NK-92 treated with Interleukin-12 subunit alpha and Interleukin-12 subunit beta, amount 100 ng/mL, for 24 hours (cell line): ENCODE measurements around the gene GUCY1A1.

Experiments
- DNase-seq: peaks from one replicate; lab custom pipeline; 2025; lab: John Stamatoyannopoulos, UW

The GUCY1A1 gene

GRCh38 chr4:155693015-155693663 is 26.5 kb downstream of the GUCY1A1 start:
- no peak for DNase-seq

GRCh38 chr4:155694100-155694785 is 27.6 kb downstream of the GUCY1A1 start:
- DNase-seq: no peak

GRCh38 chr4:155696226-155696625 is 29.6 kb downstream of the GUCY1A1 start:
- DNase-seq: no peak

- no peak for DNase-seq
Measured at GRCh38 chr4:155696726-155697125, 30.1 kb downstream of the GUCY1A1 start.

- no peak for DNase-seq
Measured at GRCh38 chr4:155701827-155702226, 35.2 kb downstream of the GUCY1A1 start.

DNA sequence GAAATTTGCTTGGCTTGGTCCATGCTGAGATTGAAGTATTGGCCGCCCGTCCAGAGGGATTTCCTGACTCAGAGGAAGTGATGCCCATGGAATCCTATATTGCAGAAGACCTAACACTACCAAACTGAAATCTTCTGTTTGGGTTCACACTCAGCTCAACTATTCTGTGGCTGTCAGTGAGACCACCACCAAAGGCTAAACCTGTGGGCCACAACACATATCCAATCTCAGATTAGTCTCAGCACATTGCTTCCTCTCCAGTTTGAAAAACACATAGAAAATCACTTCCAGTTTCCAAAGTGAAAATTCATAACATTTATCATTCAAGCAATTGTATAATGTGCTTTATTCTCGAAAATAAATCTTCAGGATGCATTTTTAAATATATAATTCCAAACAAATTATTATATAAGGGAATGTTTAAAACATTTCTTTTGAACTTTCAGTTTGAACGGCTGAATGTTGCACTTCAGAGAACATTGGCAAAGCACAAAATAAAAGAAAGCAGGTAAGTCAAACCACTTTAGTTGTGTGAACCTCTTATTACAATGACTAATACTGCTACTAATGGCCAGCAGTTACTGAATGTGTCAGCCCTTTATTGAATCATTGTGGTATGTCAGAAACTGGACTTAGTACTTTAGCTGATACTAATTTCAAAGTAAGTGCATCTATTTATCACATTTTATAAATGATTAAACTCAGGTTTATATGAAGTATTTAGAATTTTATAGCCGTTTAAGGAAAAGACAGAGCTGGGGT is 37.0 kb downstream of the GUCY1A1 start:
- no peak for DNase-seq

- DNase-seq: no peak
Measured at GRCh38 chr4:155704841-155705404, 38.3 kb downstream of the GUCY1A1 start.

DNA sequence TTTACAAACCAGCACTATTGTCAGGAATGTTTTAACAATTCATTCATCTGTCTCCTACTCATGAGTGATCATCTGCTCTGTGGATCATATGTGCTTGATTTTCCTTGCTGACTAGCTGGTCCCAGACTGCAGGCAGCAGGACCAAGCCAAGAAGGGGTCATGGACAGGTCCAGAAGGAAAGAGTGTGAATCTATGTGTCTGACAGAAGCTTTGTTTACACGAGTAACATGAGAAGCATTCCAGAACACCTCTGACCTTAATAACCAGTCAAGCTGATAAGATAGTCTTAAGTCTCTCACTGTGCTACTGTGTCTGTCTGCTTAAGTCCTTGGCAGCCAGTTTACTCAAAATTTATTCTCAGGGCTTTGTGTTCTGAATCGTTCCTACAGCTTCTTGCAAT is 39.0 kb downstream of the GUCY1A1 start:
- no peak for DNase-seq

- no peak for DNase-seq
Measured at GRCh38 chr4:155706147-155706546, 39.5 kb downstream of the GUCY1A1 start.

DNA sequence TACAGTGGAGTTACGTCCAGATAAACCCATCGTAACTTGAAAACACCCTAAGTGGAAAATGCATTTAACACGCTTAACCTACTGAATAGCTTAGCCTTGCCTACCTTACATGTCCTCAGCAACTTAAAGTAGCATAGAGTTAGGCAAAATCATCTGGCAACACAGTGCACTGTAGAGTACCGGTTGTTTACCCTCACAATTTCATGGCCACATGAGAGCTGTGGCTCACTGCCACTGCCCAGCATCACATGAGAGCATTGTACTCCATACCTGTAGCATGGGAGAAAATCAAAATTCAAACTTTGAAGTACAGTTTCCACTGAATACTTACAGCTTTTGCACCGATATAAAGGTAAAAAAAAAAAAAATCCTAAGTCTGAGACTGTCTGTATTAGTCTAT is 40.6 kb downstream of the GUCY1A1 start:
- no peak for DNase-seq

- DNase-seq: no peak
Measured at GRCh38 chr4:155708782-155709181, 42.1 kb downstream of the GUCY1A1 start.

- DNase-seq: no peak
Measured at GRCh38 chr4:155709918-155710317, 43.3 kb downstream of the GUCY1A1 start.

GRCh38 chr4:155711556-155711955 is 44.9 kb downstream of the GUCY1A1 start:
- no peak for DNase-seq

GRCh38 chr4:155712846-155713245 is 46.2 kb downstream of the GUCY1A1 start:
- no peak for DNase-seq

DNA sequence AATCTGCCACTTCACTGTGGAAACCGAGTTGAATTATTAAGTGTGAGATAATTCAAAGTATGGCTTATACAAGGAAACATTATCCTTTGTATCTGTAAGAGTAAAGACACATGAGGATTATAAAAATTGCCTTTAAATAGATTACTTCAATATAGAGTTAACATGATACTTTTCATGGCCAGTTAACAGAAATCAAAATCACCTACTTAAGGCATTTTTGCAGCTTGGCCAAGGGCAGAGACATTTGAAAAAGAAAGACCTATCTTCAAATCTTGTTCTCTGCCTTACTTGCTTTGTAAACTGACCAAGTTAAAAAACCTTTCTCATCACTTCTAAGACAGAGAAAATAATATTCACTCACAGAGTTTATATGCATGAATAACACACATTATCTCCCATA is 47.3 kb downstream of the GUCY1A1 start:
- no peak for DNase-seq

- DNase-seq: no peak
Measured at GRCh38 chr4:155722336-155722735, 55.7 kb downstream of the GUCY1A1 start.

DNA sequence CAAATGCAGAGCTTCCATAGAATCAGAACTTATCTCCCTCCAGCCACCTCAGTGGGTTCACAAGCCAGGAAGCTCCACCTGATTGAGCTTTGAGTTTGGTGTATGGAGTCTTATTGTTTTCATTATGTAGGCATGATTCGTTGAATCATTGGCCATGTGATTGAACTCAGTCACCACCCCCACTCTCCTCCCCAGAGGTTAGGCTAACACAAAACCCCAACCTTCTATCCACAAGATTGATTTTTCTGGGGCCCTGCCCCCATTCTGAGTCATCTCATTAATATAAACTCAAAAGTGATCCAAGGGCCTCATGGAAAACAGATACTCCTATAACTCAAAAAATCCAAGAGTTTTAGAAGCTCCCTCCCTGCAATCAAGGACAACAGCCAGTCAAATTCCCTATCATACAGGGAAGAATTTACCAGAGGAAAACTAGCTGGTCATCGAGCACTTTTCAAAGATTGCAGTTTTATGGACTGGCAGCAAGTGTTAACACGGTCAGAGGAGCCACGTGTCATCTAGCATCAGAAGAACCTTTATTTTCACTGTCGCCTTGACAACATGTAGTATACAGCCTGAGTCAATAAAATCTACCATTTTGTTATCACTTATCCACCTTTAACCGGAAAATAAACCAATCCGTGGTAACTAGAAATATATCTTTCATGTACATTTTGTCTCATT is 56.3 kb downstream of the GUCY1A1 start:
- DNase-seq: no peak

DNA sequence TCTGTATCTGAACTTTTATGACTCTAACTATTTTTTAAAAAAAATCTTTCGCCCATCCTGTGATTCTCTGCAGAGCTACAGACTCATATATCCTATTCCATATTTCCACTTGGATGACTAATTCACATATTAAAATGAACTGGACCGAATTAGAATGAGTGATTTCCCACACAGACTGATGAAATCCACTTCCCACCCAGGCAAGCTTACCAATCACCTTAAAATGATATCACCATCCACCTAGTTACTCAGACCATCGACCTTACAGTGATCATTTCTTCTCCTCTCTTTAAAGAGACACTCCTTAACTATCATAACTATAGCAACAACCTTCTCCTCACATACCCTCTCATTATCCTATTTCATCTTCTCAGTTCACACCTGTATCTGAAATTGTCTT is 58.1 kb downstream of the GUCY1A1 start:
- DNase-seq: no peak

GRCh38 chr4:155734065-155734464 is 67.4 kb downstream of the GUCY1A1 start:
- DNase-seq: no peak

GRCh38 chr4:155734951-155735350 is 68.3 kb downstream of the GUCY1A1 start:
- no peak for DNase-seq

GRCh38 chr4:155735496-155735895 is 68.8 kb downstream of the GUCY1A1 start:
- DNase-seq: no peak

DNA sequence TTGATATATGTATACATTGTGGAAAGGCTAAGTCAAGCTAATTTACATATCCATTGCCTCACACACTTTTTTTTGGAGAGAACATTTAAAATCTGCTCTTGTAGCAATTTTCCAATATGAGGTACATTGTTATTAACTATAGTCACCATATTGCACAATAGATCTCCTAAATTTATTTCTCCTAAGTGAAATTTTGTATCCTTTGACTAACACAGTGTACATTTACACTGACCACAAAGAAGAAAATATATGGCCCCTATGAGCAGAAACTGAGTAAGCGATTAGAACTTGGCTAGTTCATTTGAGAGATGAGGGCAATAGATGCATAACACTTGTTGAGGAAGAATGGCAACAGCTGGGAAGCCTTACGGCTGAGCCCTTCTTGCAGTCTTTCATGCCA is 71.9 kb downstream of the GUCY1A1 start:
- DNase-seq: no peak
